GM23338 (cell line): Measurements from ENCODE around the gene LMBR1L.

ENCODE experiments used
- JUNB ChIP-seq: IDR thresholded peaks from one replicate; pipeline ENCODE4 v1.6.1; 2016; ENCODE audit warnings: antibody characterized with exemption; ENCODE audit not compliant: unreplicated experiment
- POLR2AphosphoS5 ChIP-seq: IDR thresholded peaks from 2 replicates; pipeline ENCODE4 v1.6.1; 2016; ENCODE audit warnings: antibody characterized with exemption, low read depth
- TF ChIP-seq, protein P1 (sequence below), 2 experiments: fragments of 200-600 bp in 1 of 2; sonication (generic) in 1 of 2; conservative IDR thresholded peaks; 2 replicates each; pipeline versions ENCODE4 v1.5.1 to v1.6.1; 2016 to 2017; ENCODE audit warnings: antibody characterized with exemption in 2 of 2, low read depth in 2 of 2, mild to moderate bottlenecking in 2 of 2, moderate library complexity in 1 of 2

DNA sequence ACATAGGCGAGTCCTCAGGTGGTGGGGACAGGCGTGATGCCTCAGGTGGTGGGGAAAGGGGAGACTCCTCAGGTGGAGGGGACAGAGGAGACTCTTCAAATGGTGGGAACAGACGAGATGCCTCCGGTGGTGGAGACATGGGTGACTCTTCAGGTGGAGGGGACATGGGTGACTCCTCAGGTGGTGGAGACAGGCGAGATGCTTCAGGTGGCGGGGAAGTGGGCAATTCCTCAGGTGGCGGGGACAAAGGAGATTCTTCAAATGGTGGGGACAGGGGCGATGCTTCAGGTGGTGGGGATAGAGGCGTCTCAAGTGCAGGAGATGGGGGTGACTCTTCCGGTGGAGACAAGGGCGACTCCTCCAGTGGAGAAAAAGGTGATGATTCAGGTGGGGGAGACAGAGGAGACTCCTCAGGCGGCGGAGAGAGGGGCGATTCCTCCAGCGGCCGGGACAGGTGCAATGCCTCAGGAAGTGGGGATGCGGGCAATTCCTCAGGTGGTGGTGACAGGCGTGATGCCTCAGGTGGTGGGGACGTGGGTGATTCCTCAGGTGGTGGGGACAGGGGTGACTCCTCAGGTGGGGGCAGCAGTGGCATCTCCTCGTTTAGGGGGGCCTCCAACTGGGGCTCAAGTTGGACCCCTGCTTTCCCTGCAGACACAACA is 58.7 kb downstream of the LMBR1L start:
- TF ChIP-seq POLR2AphosphoS5 (no peak), JUNB (no peak)
- TF ChIP-seq, protein P1, sequence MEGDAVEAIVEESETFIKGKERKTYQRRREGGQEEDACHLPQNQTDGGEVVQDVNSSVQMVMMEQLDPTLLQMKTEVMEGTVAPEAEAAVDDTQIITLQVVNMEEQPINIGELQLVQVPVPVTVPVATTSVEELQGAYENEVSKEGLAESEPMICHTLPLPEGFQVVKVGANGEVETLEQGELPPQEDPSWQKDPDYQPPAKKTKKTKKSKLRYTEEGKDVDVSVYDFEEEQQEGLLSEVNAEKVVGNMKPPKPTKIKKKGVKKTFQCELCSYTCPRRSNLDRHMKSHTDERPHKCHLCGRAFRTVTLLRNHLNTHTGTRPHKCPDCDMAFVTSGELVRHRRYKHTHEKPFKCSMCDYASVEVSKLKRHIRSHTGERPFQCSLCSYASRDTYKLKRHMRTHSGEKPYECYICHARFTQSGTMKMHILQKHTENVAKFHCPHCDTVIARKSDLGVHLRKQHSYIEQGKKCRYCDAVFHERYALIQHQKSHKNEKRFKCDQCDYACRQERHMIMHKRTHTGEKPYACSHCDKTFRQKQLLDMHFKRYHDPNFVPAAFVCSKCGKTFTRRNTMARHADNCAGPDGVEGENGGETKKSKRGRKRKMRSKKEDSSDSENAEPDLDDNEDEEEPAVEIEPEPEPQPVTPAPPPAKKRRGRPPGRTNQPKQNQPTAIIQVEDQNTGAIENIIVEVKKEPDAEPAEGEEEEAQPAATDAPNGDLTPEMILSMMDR (conservative IDR thresholded peaks at IDR 0.05; ENCODE audit: low read depth in 2 of 2): no peak
